Kidney (tissue), 14 donors: Measurements from ENCODE around the gene TM2D1. TPM values are rescaled to one million over a fixed set of nuclear protein-coding genes. Genes with fewer than 3 reads are reported as not detected.
A peak's percentile ranks its signal among the peaks of the same experiment; 100 is the strongest.

Experiments
- DNase-seq, 5 donors: peaks; one replicate each; pipeline ENCODE4 v3.0.0-alpha.2; 2013 to 2020
- FAIRE-seq: peaks from 2 replicates; lab custom pipeline; 2012; peaks lifted over from hg19 to GRCh38; lab: Jason Lieb, UNC
- H3K27ac ChIP-seq, 2 donors: one replicate each; pipeline ENCODE4 v1.7.0; 2013; ENCODE audit warnings: low read depth in 2 of 2, low read length in 2 of 2, inconsistent platforms in 1 of 2
- H3K27me3 ChIP-seq: one replicate; pipeline ENCODE4 v1.7.1; 2013; ENCODE audit warnings: low read length, inconsistent platforms; ENCODE audit not compliant: control insufficient read depth, insufficient read depth
- H3K36me3 ChIP-seq, 3 donors: one replicate each; pipeline versions ENCODE4 v1.7.0 to v1.7.1; 2013; ENCODE audit warnings: low read length in 3 of 3, control low read depth in 1 of 3, inconsistent platforms in 1 of 3; ENCODE audit not compliant: insufficient read depth in 3 of 3, control insufficient read depth in 2 of 3
- H3K4me1 ChIP-seq, 3 donors: one replicate each; pipeline versions ENCODE4 v1.7.0 to v1.7.1; 2013; ENCODE audit warnings: low read length in 3 of 3, inconsistent platforms in 1 of 3, low read depth in 1 of 3; ENCODE audit not compliant: control insufficient read depth in 2 of 3, insufficient read depth in 2 of 3
- H3K4me3 ChIP-seq, 3 donors: one replicate each; pipeline versions ENCODE4 v1.7.0 to v1.8.1; 2013; ENCODE audit warnings: low read length in 3 of 3, control low read depth in 1 of 3, inconsistent platforms in 1 of 3
- H3K9ac ChIP-seq, 3 donors: one replicate each; pipeline versions ENCODE4 v1.7.0 to v1.7.1; 2013; ENCODE audit warnings: low read length in 3 of 3, control low read depth in 1 of 3, inconsistent platforms in 1 of 3
- H3K9me3 ChIP-seq, 3 donors: one replicate each; pipeline versions ENCODE4 v1.7.0 to v1.7.1; 2013; ENCODE audit warnings: low read length in 3 of 3, control low read depth in 1 of 3, inconsistent platforms in 1 of 3; ENCODE audit not compliant: control insufficient read depth in 2 of 3, insufficient read depth in 1 of 3
- CTCF ChIP-seq: IDR thresholded peaks from 3 replicates; pipeline ENCODE4 v1.5.1; 2012; ENCODE audit warnings: mild to moderate bottlenecking, moderate library complexity, borderline replicate concordance; ENCODE audit not compliant: insufficient read depth; ENCODE audit errors: extremely low read depth
- intact Hi-C: fragments of 100-400 bp; cut with DNase I; formaldehyde crosslinking; loops from one replicate; pipeline ENCODE4 v1.11.1; 2022
- polyA plus RNA-seq: library from polyadenylated mRNA; stranded (reverse); fragments of 350-450 nt; fragmentation: Illumina TruSeq; extraction: RNeasy Lipid Tissue Mini Kit (QIAGEN cat#74804); gene quantifications from one replicate; pipeline ENCODE4 v1.2.3, GENCODE V29; 2014; ENCODE audit warnings: low read depth, low replicate concordance; ENCODE audit not compliant: insufficient read depth
- total RNA-seq: library from RNA; stranded (reverse); fragmentation: NEBNext Ultra II Directional; extraction: Animal tissue kit (Norgen Biotek cat#: 25700); gene quantifications from one replicate; pipeline ENCODE4 v1.2.1, GENCODE V29; 2021
- donor health status: control.
- donor health status: control.
- donor health status: control.
- donor health status: control.
- donor health status: control.
- donor health status: DM: yes; HTN: yes; CAD: no.
- donor health status: Normal renal cell carcinoma (clear cell type).

Gene TM2D1
- total and polyA plus RNA-seq, 2 donors from 2014 or later: 49.6 to 52.6 TPM

- Histone ChIP-seq H3K27me3 (no peaks in the 10 kb centered on the region), H3K27ac (no peak overlapping the region), H3K36me3 (peaks cover 0 to 3% (median 0%) of the 10 kb centered on the region in 3 donors), H3K4me3 (no peak overlapping the region), H3K9ac (no peak overlapping the region), H3K9me3 (no peaks in the 10 kb centered on the region), H3K4me1 (no peaks in the 10 kb centered on the region)
- no peak for DNase-seq
- no peak for FAIRE-seq
- TF ChIP-seq CTCF: no peak
- intact Hi-C loops: no loop called here
Measured at GRCh38 chr1:61752921-61753389, 28.0 kb upstream of the TM2D1 start.

- peaks cover 0 to 8% (median 0%) of the 10 kb centered on the region in 3 donors for H3K4me1 ChIP-seq
- no peaks in the 10 kb centered on the region for H3K9me3 ChIP-seq
- no peak overlapping the region for H3K4me3 ChIP-seq
- H3K27me3 ChIP-seq: no peaks in the 10 kb centered on the region
- H3K9ac ChIP-seq: no peak overlapping the region
- DNase-seq (no peak), FAIRE-seq (no peak)
- no peaks in the 10 kb centered on the region for H3K36me3 ChIP-seq
- no peak overlapping the region for H3K27ac ChIP-seq
- intact Hi-C loops: no loop called here
- no peak for TF ChIP-seq CTCF
Measured at GRCh38 chr1:61749574-61749973, 24.6 kb upstream of the TM2D1 start.

- Histone ChIP-seq H3K36me3 (no peaks in the 10 kb centered on the region), H3K4me1 (peaks cover 0 to 12% (median 0%) of the 10 kb centered on the region in 3 donors), H3K27me3 (no peaks in the 10 kb centered on the region), H3K27ac (no peak overlapping the region), H3K9me3 (no peaks in the 10 kb centered on the region), H3K4me3 (peak overlapping the region in 1 of 3 donors; percentile 65), H3K9ac (no peak overlapping the region)
- no peak for TF ChIP-seq CTCF
- DNase-seq (no peak), FAIRE-seq (no peak)
- intact Hi-C loops: no loop called here
Measured at GRCh38 chr1:61748566-61748965, 23.6 kb upstream of the TM2D1 start.

- Histone ChIP-seq H3K9me3 (no peaks in the 10 kb centered on the region), H3K27me3 (no peaks in the 10 kb centered on the region), H3K4me3 (peak overlapping the region in 2 of 3 donors; percentile 65 to 72), H3K4me1 (peaks cover 0 to 12% (median under 1%) of the 10 kb centered on the region in 3 donors), H3K9ac (peak overlapping the region in 2 of 3 donors; percentile 32 to 38), H3K27ac (peak overlapping the region; percentile 40 to 73), H3K36me3 (no peaks in the 10 kb centered on the region)
- TF ChIP-seq CTCF: no peak
- intact Hi-C loops: no loop called here
- DNase-seq: peak in 2 of 5 donors; percentile 43 to 66
- peak; percentile 96 for FAIRE-seq
Measured at GRCh38 chr1:61746813-61747212, 21.9 kb upstream of the TM2D1 start.
